Testis (tissue), 2 donors: Measurements from ENCODE around the gene NUP93.

Experiments
- CTCF ChIP-seq, 3 experiments: fragments of 450-650 bp in 2 of 3; fragments of 200-600 bp in 1 of 3; sonication (generic) in 1 of 3; IDR thresholded peaks; one replicate each; pipeline ENCODE4 v1.5.1; 2016 to 2019; ENCODE audit warnings: antibody characterized with exemption in 3 of 3, mild to moderate bottlenecking in 2 of 3, moderate library complexity in 1 of 3
- POLR2A ChIP-seq: fragments of 450-650 bp; IDR thresholded peaks from one replicate; pipeline ENCODE4 v1.6.1; 2017; ENCODE audit warnings: antibody characterized with exemption, mild to moderate bottlenecking, moderate library complexity

DNA sequence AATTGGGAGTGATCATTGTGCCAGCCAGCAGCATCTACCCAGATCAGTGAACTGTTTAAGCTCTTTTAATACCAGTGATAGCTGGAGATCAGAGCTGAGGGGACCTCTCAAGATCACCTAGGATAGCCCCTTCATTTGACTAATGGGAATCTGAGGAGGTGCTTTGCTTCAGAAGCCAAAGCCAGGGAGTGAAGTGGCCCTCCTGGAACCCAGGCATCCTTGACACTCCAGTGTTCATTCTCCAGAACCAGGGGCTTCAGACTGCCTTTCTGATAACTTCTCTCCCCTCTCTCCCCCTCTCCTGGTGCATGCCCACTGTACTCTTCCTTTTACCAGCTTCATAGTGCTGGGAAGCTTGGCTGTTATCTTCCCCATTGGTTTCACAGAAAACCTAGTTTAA lies 87.1 kb downstream of the NUP93 start:
- TF ChIP-seq CTCF (IDR thresholded peaks at IDR 0.05) (no peak), POLR2A (no peak)
